Hepatocyte (in vitro differentiated cells): Measurements from ENCODE around the gene ASAP2. TPM values are rescaled to one million over a fixed set of nuclear protein-coding genes. Genes with fewer than 3 reads are reported as not detected.

Experiments used
- DNase-seq: peaks from one replicate; pipeline ENCODE4 v3.0.0-alpha.2; 2016; ENCODE audit warnings: low spot score
- H2AFZ ChIP-seq: fragments of 200-600 bp; sonication (generic); 2 replicates; pipeline ENCODE4 v1.6.0; 2016; ENCODE audit warnings: antibody characterized with exemption, mild to moderate bottlenecking
- H3K27ac ChIP-seq: fragments of 200-600 bp; sonication (generic); 2 replicates; pipeline ENCODE4 v1.5.1; 2016; ENCODE audit warnings: mild to moderate bottlenecking
- H3K27me3 ChIP-seq: fragments of 200-600 bp; sonication (generic); 2 replicates; pipeline ENCODE4 v1.6.1; 2016
- H3K36me3 ChIP-seq: fragments of 200-600 bp; sonication (generic); replicated peaks from 2 replicates; pipeline ENCODE4 v1.5.1; 2016; ENCODE audit warnings: low read depth; ENCODE audit not compliant: insufficient read depth
- H3K4me1 ChIP-seq: fragments of 200-600 bp; sonication (generic); 2 replicates; pipeline ENCODE4 v1.5.1; 2016; ENCODE audit warnings: mild to moderate bottlenecking, moderate library complexity; ENCODE audit not compliant: insufficient read depth
- H3K4me2 ChIP-seq: fragments of 200-600 bp; sonication (generic); 2 replicates; pipeline ENCODE4 v1.6.0; 2016
- H3K4me3 ChIP-seq: fragments of 200-600 bp; sonication (generic); 2 replicates; pipeline ENCODE4 v1.5.1; 2016; ENCODE audit warnings: mild to moderate bottlenecking
- H3K79me2 ChIP-seq: fragments of 200-600 bp; sonication (generic); 2 replicates; pipeline ENCODE4 v1.6.0; 2017; ENCODE audit warnings: mild to moderate bottlenecking
- H3K9me2 ChIP-seq: fragments of 200-600 bp; sonication (generic); replicated peaks from 2 replicates; pipeline ENCODE4 v1.6.0; 2017; ENCODE audit warnings: mild to moderate bottlenecking; ENCODE audit not compliant: insufficient read depth
- H3K9me3 ChIP-seq: fragments of 200-600 bp; sonication (generic); 2 replicates; pipeline ENCODE4 v1.5.1; 2016; ENCODE audit warnings: low read depth, mild to moderate bottlenecking
- H4K20me1 ChIP-seq: fragments of 200-600 bp; sonication (generic); 2 replicates; pipeline ENCODE4 v1.6.0; 2016; ENCODE audit warnings: mild to moderate bottlenecking; ENCODE audit not compliant: insufficient read depth, poor library complexity, severe bottlenecking
- CTCF ChIP-seq: fragments of 200-600 bp; sonication (generic); IDR thresholded peaks from 2 replicates; pipeline ENCODE4 v1.5.1; 2016; ENCODE audit warnings: antibody characterized with exemption, mild to moderate bottlenecking; ENCODE audit not compliant: poor library complexity
- EZH2 ChIP-seq: fragments of 200-600 bp; sonication (generic); IDR thresholded peaks from 2 replicates; pipeline ENCODE4 v1.6.1; 2016; ENCODE audit warnings: antibody characterized with exemption, mild to moderate bottlenecking, borderline replicate concordance
- EZH2phosphoT487 ChIP-seq: fragments of 200-600 bp; sonication (generic); IDR thresholded peaks from one replicate; pipeline ENCODE4 v1.6.1; 2018; ENCODE audit warnings: antibody characterized with exemption, mild to moderate bottlenecking, low read depth, moderate library complexity; ENCODE audit not compliant: unreplicated experiment, severe bottlenecking
- WGBS: methylation state at CpG from one replicate; pipeline ENCODE4 v1.1.6; 2016; ENCODE audit warnings: low lambda C conversion rate; ENCODE audit errors: missing lambda C conversion rate; 5-methylcytosine and 5-hydroxymethylcytosine counted together
- polyA plus RNA-seq: library from polyadenylated mRNA; unstranded; fragments of >200 nt; fragmentation: Nextera tagmentation; extraction: Ambion mirVana; gene quantifications from 2 replicates; pipeline ENCODE4 v1.2.1, GENCODE V29; 2016
- total RNA-seq: library from RNA; depleted of rRNA; stranded (reverse); fragments of >200 nt; gene quantifications from 2 replicates; pipeline ENCODE4 v1.2.3, GENCODE V29; 2014

The ASAP2 gene
- total and polyA plus RNA-seq, 2 experiments from 2014 or later: 13.7 to 21.3 TPM

DNA sequence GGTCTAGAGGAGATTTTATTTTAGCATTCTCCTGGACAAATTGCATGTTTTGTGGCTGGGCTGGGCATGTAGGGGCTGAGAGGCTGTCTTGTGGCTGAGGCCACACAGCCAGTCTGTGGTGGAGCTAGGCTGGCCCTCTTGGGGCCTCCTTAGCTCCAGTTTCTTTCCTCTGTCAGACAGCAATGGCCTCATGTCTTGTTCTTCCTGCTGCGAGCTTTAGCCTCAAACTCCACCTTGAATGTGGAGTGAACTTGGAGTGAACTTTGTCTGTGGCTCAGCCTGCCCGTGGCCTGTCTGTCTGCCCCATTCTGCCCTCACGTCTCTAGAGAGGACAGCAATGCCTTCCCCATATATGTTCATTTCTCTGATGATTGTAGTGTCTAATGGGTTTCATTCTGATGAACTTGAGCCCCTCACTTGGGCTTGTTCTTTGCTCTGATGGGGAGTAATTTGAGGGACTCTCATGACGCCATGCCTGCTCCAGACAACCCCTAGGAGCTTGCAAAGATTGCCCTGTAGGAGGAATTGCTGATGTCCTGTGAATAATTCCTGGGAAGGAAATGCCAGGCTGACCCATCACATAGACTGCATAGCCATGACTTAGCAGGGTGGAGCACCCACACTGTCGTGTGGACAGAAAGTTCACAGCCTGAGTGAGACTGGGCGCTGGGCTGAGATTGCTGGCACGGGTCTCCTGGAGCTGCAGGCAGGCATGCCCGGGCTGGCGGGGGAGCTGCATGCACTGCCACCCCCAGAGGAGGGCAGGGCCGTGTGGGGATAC lies 42.6 kb downstream of the ASAP2 start:
- TF ChIP-seq CTCF (no peak), EZH2 (no peak), EZH2phosphoT487 (no peak)
- no peak overlapping the region for H2AFZ ChIP-seq
- H3K79me2 ChIP-seq: peaks cover 80% of the 10 kb centered on the region
- H3K4me1 ChIP-seq: peaks cover 43% of the 10 kb centered on the region
- 78% methylated on average over 10 of the region's 10 CpGs for WGBS
- H3K4me2 ChIP-seq: no peak overlapping the region
- H3K36me3 ChIP-seq: no peaks in the 10 kb centered on the region
- H3K27ac ChIP-seq: peak overlapping the region; percentile 57
- H4K20me1 ChIP-seq: peaks cover 5% of the 10 kb centered on the region
- no peaks in the 10 kb centered on the region for H3K27me3 ChIP-seq
- no peaks in the 10 kb centered on the region for H3K9me3 ChIP-seq
- no peak for DNase-seq
- H3K4me3 ChIP-seq: no peak overlapping the region
- H3K9me2 ChIP-seq: no peaks in the 10 kb centered on the region

DNA sequence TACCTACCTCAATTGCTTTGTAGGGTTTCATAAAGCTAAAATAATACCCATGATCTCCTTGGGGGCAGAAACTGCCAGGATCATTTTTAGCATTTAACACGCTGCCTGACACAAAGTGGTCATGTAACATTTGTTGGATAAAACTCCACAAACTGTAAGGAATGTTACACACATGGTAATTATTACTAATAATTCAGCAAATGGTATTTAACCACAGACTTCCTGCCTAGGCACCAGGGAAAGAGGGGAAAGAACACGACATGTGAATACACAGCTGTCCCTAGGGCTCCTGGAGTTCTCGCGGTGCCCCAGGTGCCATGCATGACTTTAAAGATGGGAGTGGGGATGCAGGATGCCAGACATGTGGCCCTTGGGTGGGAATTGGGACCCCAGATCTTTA lies 43.5 kb downstream of the ASAP2 start:
- Histone ChIP-seq H4K20me1 (peaks cover 5% of the 10 kb centered on the region), H3K27ac (no peak overlapping the region), H2AFZ (no peak overlapping the region), H3K4me2 (no peak overlapping the region), H3K36me3 (no peaks in the 10 kb centered on the region), H3K9me3 (no peaks in the 10 kb centered on the region), H3K27me3 (no peaks in the 10 kb centered on the region), H3K4me3 (no peak overlapping the region), H3K4me1 (peaks cover 43% of the 10 kb centered on the region), H3K79me2 (peaks cover 78% of the 10 kb centered on the region), H3K9me2 (no peaks in the 10 kb centered on the region)
- TF ChIP-seq EZH2 (no peak), EZH2phosphoT487 (no peak), CTCF (no peak)
- WGBS: 96% methylated on average over 4 of the region's 4 CpGs
- DNase-seq: no peak

- Histone ChIP-seq H3K4me3 (no peak overlapping the region), H3K36me3 (no peaks in the 10 kb centered on the region), H3K9me2 (no peaks in the 10 kb centered on the region), H3K4me1 (peaks cover 43% of the 10 kb centered on the region), H3K4me2 (peak overlapping the region; percentile 44), H3K27ac (peak overlapping the region; percentile 78), H3K27me3 (no peaks in the 10 kb centered on the region), H3K9me3 (no peaks in the 10 kb centered on the region), H3K79me2 (peaks cover 78% of the 10 kb centered on the region), H4K20me1 (peaks cover 5% of the 10 kb centered on the region), H2AFZ (no peak overlapping the region)
- DNase-seq: no peak
- 75% methylated on average over 12 of the region's 12 CpGs for WGBS
- TF ChIP-seq CTCF (no peak), EZH2phosphoT487 (no peak), EZH2 (no peak)
Observed at GRCh38 chr2:9250498-9251153, 44.0 kb downstream of the ASAP2 start.
